DMS53 (cell line): ENCODE results near the gene IFT122.
"Not testable (repeated sequence)": the region's sequence is repeated elsewhere in the genome, so short reads cannot be mapped to it uniquely, and the experiment has no call there.

Source experiments
- DNase-seq: peaks from one replicate; lab custom pipeline; 2025; lab: John Stamatoyannopoulos, UW

Gene IFT122

DNA sequence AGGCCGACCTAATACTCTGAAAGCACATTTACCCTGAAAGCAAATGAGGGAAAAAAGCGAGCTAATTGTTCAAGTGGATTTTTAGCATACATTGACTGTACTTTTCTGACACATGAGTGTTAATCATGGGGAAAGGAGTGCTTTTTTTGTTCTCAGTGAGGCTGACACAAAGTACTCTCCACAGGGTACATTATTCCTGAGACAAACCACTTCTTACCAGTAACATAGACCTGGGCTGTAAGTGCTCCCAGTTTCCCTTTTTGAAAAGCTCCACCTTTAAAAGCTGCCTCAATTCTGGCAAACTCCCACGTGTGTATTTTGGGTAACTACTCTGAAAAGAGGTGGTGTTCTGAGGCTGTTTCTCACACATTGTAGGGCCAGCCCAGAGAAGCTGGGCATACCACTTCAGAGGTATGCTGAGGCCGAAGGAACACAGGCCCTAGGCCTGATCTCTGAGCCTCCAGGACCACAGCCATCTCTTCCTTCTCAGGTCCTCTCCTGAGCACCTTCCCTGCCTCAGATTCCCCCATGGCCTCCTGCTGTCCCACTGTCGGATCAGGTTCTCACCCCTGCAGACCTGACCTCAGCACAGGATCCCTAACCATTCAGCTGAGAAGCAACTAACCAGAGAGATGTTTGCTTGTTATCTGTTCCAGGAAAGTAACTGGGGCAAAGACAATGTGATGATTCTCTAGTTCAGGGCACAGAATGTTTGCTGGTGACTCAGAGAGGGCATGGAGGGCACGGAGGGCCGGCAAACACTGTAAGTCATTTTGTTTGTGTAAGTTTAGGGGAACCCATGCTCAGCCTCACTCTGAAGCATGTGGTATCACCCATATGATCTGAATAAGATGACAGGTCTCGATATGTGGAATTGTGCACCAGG is 58.8 kb downstream of the IFT122 start:
- not testable (repeated sequence) for DNase-seq

DNA sequence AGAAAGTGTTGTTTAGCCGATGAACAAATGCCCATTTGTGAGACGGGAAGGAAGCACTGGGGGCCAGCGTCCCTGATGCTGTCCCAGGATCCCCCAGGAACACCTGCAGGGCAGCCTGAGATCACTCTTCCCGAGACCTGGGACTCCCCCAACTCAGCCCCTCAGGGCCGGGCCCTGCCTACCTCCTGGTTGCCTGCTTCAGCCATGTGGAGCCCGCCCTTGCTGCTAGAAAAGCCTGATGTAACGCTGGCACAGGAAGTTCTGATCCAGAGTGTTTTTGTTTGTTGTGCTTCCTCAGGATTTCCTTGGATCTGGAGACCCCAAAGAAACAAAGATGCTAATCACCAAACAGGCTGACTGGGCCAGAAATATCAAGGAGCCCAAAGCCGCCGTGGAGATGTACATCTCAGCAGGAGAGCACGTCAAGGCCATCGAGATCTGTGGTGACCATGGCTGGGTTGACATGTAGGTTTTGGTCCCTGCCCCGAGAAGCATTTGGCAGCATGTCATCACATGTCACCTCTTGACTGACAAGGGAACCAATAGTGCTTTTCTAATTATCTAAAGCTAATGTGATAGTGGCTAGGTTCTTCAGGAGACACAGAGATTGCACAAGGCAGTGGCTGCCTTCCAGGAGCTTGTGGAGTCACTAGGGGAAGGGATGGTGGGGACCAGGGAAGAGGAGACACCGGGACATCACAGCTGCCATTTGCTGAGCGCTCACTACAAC is 59.7 kb downstream of the IFT122 start:
- DNase-seq, result not testable (repeated sequence)

DNA sequence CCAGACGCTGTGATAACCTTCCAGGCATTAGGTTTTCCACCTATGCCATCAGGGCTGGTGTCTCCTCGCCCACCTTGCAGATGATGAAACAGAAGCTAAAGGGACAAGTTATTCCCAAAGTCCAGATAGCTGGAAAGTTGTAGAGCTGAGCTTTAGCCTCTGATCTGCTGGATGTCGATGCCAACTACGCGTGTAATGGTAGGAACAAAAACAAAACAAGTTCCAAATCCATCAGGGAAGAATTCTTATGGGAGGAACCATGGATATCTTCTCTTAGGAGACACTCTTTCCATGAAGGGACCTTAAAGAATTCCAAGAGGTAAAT is 60.3 kb downstream of the IFT122 start:
- no peak for DNase-seq

- no peak for DNase-seq
Observed at GRCh38 chr3:129501630-129502029, 61.6 kb downstream of the IFT122 start.

DNA sequence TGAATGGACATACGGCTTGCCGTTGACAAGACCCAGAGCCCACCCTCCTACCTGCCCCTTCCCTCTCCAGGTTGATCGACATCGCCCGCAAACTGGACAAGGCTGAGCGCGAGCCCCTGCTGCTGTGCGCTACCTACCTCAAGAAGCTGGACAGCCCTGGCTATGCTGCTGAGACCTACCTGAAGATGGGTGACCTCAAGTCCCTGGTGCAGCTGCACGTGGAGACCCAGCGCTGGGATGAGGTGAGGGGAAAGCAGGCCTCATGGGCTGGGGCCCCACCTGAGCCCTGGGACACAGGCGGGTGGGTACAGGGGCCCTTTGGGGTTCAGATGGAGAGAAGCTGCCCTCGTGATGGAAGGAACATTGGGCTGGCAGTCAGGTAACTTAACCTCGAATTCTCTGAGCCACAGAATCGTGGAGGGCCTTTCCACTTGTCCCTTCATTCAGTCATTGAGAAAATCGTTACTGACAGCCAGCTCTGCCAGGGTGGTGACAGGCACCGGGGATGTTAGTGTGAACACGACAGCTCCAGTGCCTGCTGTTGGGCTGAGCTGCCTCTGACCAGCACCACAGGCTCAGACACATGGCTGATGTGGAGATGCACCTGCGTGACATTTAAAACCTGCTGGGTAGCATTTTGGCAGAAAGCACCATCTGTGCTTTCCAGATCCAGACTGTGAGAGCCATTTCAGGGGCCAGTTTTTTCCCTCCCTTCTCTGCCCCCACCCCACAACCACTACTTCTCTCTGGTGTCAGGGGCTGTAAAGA is 62.8 kb downstream of the IFT122 start:
- peak; percentile 16 for DNase-seq

DNA sequence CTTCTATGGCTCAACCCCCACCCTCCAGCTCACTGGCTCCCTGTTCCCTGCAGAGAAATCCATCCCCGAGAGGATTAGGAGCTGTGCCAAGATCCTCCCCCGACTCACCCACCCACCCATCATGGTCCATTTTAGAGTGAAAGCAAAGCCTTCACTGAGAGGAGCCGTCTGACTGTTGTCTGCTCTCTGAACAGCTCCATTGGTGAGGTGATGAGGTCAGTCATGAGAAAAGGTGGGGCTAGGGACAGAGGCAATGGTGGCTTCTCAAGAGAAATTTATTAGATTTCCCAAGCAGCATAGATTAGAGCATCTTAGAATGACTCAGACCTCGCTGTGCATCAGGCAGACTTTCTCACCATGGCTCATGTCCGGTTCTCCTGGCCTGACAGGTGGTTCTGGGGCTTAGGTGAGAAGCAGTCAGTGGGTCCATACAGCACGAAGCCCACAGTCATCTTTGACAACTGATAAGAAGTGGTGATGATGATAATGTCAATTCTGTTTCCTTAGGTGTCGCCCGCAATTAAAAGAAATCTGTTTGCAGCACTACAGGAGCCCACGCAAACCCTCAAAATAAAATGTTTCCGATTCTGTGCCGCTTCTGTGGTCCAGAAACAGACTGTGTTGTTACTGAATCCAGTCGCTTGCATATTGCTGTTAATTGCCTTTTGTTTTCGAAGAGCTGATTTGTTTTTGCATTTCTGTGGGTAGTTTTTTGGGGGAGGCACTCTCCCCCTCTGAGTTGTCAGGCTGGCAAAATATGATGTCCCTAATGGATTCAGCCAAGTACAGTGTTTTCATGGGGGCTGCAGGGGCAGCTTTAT is 63.7 kb downstream of the IFT122 start:
- no peak for DNase-seq

DNA sequence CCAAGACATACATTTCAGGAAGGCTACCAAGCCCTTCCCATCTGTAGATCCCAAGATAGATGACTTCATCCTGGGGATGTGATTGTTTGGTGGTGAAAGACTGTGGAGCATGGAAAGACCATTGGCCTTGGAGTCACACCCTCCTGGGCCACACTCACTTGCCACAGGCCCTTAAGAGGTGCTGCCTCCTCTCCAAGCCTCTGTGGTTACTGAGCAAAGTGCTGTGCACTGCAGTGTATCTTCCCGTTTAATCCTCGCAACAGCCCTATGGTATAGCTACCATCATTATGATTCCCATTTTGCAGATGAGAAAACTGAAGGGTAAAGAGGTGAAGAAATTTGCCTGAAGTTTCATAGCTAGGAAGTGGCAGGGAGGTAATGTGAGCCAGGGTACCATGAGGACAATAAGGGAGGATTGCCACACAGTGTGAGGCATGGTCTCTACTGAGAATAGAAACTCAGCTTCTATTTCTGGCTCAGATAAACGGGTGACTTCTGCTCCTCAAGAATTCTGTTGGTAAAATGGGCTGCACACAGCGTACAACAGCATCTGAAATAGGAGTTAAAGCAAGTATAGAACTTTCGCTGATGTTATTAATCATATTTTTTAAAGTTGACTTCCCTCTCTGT is 64.6 kb downstream of the IFT122 start:
- no peak for DNase-seq

DNA sequence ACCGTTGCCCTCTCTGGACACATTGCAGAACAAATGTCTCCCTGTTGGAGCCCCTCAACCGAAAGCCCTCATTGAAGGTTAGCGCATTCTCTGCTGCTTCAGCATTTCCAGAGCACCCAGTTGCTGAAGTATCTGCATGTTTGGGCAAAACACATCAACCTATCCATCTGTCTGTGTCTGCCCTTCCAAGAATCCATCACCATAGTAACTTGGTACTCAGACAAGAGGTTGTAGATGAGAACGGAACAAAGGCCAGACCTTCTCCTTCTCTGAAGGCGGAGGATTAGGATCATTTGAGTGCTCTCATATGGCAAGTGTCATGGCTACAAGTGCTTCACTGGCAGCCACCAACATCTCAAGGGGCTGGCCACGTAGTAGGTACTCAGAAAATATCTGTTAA is 65.3 kb downstream of the IFT122 start:
- peak; percentile 21 for DNase-seq

DNA sequence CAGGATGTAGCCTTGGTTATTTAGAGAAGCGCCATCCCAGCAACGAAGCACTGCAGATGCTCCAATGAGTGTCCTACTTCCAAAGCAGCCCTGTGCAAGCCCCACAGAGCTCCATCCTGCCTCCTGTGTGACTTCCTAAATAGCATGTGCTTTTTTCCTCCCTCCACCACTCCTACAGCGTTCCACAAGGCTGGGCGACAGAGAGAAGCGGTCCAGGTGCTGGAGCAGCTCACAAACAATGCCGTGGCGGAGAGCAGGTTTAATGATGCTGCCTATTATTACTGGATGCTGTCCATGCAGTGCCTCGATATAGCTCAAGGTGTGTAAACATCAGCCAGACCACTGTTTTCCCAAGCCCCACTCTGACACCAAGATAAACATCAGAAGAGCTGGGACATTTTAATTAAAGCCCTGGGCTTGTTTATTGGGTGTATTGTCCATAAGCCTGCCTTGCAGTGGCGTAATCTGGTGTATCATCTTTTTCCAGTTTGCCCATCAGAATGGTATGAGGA is 66.3 kb downstream of the IFT122 start:
- peak; percentile 69 for DNase-seq

DNA sequence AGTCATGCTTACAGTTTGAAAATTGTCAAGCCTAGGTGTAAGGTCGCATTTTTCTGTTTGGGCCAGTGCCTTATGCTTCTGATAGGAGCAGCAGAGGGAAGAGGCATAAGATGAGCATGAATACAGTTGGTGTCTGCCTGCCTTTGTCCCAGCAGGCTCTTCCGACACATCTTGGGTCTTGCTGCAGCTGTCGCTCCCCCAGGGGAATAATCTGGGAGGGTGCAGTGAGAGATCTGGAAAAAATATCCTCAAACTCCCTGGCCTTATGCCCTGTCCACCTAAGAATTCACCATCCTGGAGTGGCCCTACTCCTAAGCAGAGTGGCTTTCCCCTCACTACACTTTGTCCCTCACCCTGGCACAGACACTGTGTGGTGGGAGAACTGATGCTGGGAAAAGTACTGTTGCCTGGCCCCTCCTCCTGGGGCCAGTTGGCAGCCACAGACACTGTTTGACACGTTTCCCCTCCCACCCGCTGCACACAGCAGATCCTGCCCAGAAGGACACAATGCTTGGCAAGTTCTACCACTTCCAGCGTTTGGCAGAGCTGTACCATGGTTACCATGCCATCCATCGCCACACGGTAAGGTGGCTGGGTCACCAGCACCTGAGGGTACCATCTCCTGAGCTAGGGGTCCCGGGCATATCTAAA is 67.3 kb downstream of the IFT122 start:
- no peak for DNase-seq

GRCh38 chr3:129512595-129512994 is 72.6 kb downstream of the IFT122 start:
- no peak for DNase-seq

- DNase-seq, result no peak
Observed at GRCh38 chr3:129513705-129514104, 73.7 kb downstream of the IFT122 start.

- DNase-seq, result no peak
Observed at GRCh38 chr3:129514110-129514509, 74.1 kb downstream of the IFT122 start.

DNA sequence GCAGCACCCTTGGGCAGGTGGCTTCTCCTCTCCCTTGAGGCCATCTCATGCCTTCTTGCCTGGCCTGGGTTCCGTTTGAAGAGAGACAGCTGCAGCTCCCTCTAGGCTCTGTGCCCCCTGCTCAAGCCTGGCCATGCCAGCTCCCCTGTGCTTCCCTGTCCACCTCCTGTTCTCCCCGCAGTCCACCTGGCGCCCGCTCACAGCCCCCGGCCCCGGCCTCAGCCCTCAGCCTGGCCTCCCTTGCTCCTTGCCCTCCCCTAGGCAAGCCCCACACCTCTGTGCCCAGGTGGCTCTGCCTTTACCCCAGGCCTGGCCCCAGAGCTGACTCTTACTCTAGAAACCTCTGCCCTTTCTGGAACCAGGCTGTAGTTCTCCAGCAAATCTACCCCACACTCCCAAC is 74.5 kb downstream of the IFT122 start:
- no peak for DNase-seq

GRCh38 chr3:129515108-129515820 is 75.2 kb downstream of the IFT122 start:
- not testable (repeated sequence) for DNase-seq

DNA sequence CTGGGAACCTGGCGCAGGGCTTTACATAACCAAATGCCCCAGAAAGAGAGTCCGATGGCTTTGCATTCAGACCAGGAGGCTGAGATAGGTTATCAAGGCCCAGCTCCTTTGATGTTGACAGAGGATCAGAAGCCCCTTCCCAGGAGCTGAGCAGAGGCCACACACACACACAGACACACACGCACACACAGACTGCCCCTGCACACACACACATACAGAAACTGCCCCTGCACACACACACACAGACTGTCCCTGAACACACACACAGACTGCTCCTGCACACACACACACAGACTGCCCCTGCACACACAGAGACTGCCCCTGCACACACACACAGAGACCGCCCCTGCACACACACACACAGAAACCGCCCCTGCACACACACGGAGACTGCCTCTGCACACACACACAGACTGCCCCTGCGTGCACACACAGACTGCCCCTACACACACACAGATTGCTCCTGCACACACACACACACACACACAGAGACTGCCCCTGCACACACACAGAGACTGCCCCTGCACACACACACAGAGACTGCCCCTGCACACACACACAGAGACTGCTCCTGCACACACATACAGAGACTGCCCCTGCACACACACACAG is 75.9 kb downstream of the IFT122 start:
- DNase-seq, result not testable (repeated sequence)

GRCh38 chr3:129517516-129517915 is 77.5 kb downstream of the IFT122 start:
- no peak for DNase-seq

- no peak for DNase-seq
Observed at GRCh38 chr3:129518038-129518561, 78.1 kb downstream of the IFT122 start.

- no peak for DNase-seq
Observed at GRCh38 chr3:129518581-129518980, 78.6 kb downstream of the IFT122 start.
